ENCODE measurements around the gene PRKN. TPM values are rescaled to one million over a fixed set of nuclear protein-coding genes. Genes with fewer than 3 reads are reported as not detected.

The PRKN gene
- total and polyA plus RNA-seq, 2 donors (not counting 3 experiments of a cell fraction or from before 2014, with no cell fraction given), result 0.06 TPM; not detected in 1

DNA sequence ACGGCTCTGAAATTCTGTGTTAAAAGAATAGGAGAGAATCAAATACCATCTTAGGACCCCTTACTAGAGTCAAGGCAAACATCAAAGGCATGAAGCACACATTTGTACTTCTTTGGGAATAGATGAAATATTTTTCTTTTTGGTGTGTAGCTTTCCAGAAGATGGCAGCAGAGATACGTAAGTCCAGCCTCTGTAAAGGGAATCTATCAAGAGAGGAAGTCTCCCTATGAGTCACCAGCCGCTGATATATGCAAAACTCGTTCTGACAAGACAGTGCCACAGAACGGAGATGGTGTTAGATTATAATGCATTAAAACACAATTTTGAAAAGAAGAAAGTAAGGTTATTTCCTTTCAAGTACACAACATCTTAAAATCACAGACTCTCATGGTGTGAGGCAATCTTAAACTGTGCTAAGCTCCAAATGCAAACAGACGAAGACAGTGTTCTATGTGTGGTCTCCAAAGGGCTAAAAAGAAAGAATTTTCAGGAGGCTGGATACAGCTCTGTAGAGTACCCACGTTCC is 1333.7 kb downstream of the PRKN start:
- no TSS peak for BruUV-seq (replicated peaks)
- H3K9ac ChIP-seq (replicated peaks; ENCODE audit: extremely low read depth, insufficient read depth, low read length), result no peak overlapping the region
- no peaks in the 10 kb centered on the region for H3K36me3 ChIP-seq (ENCODE audit: control insufficient read depth in 2 of 2, extremely low read depth in 1 of 2, insufficient read depth in 2 of 2, low read length in 2 of 2)
- CTCF ChIA-PET, result interaction anchor here (1.0 to 1.8 kb wide), 5 partner anchors 11 to 463 kb away, joined by 3 to 9 read pairs (median 4); no protein-coding TSS in a partner anchor
- no peaks in the 10 kb centered on the region for H3K4me1 ChIP-seq (ENCODE audit: control insufficient read depth, extremely low read depth, insufficient read depth, low read length)
- no peaks in the 10 kb centered on the region for H3K9me3 ChIP-seq (replicated peaks; ENCODE audit: control insufficient read depth, insufficient read depth, low read length)
- FAIRE-seq (peak; percentile 91), DNase-seq (ENCODE audit: low read depth, low spot score) (peak; percentile 72)
- H2AFZ ChIP-seq (ENCODE audit: low read depth, low read length), result no peak overlapping the region
- peak overlapping the region; percentile 24 for H3K4me2 ChIP-seq (ENCODE audit: insufficient read depth, low read length)
- H3K27ac ChIP-seq (ENCODE audit: insufficient read depth, low read depth, low read length), result no peak overlapping the region
- no peaks in the 10 kb centered on the region for H4K20me1 ChIP-seq (replicated peaks; ENCODE audit: control insufficient read depth, extremely low read depth, insufficient read depth, low read length)
- H3K4me3 ChIP-seq (replicated peaks in 1 of 3; ENCODE audit: insufficient read depth in 1 of 3, low read depth in 1 of 3, low read length in 3 of 3), result no peak overlapping the region
- dilution Hi-C loops (cut with MboI; ENCODE audit: extremely low pct_ligation_motif_present, low sequenced_read_pairs) (loop anchor here (25.0 kb wide), 1 partner anchor 482 kb away; no protein-coding TSS in a partner anchor), intact Hi-C loops (cut with micrococcal nuclease) (loop anchor here (1.0 kb wide), 2 partner anchors 301 to 350 kb away; no protein-coding TSS in a partner anchor)
- no peaks in the 10 kb centered on the region for H3K9me1 ChIP-seq (replicated peaks; ENCODE audit: control insufficient read depth, extremely low read depth, insufficient read depth, low read length)
- no peaks in the 10 kb centered on the region for H3K27me3 ChIP-seq (ENCODE audit: control insufficient read depth in 2 of 2, insufficient read depth in 2 of 2, low read length in 2 of 2)
- H3K79me2 ChIP-seq (ENCODE audit: control insufficient read depth, insufficient read depth, low read length), result no peaks in the 10 kb centered on the region
- POLR2A ChIA-PET, result no interaction called here
- TF ChIP-seq JUN (IDR thresholded peaks at IDR 0.05; ENCODE audit: borderline replicate concordance, insufficient read depth, insufficient read length, low read depth) (peak; percentile 77), EZH2 (IDR thresholded peaks at IDR 0.05; ENCODE audit: borderline replicate concordance, low read depth, low read length, severe bottlenecking) (no peak), FOS (IDR thresholded peaks at IDR 0.05; ENCODE audit: borderline replicate concordance, insufficient read depth, low read length) (peak; percentile 93), MYC (IDR thresholded peaks at IDR 0.05; ENCODE audit: low read depth, low read length) (no peak), POLR2AphosphoS5 (IDR thresholded peaks at IDR 0.05; ENCODE audit: insufficient read depth, low read depth, low read length) (no peak)
- TF ChIP-seq, protein P1, sequence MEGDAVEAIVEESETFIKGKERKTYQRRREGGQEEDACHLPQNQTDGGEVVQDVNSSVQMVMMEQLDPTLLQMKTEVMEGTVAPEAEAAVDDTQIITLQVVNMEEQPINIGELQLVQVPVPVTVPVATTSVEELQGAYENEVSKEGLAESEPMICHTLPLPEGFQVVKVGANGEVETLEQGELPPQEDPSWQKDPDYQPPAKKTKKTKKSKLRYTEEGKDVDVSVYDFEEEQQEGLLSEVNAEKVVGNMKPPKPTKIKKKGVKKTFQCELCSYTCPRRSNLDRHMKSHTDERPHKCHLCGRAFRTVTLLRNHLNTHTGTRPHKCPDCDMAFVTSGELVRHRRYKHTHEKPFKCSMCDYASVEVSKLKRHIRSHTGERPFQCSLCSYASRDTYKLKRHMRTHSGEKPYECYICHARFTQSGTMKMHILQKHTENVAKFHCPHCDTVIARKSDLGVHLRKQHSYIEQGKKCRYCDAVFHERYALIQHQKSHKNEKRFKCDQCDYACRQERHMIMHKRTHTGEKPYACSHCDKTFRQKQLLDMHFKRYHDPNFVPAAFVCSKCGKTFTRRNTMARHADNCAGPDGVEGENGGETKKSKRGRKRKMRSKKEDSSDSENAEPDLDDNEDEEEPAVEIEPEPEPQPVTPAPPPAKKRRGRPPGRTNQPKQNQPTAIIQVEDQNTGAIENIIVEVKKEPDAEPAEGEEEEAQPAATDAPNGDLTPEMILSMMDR (IDR thresholded peaks at IDR 0.05; ENCODE audit: extremely low read depth in 1 of 2, insufficient read depth in 1 of 2, low read depth in 1 of 2, low read length in 2 of 2), result peak; percentile 34 to 37
- TF ChIP-seq, protein P2, sequence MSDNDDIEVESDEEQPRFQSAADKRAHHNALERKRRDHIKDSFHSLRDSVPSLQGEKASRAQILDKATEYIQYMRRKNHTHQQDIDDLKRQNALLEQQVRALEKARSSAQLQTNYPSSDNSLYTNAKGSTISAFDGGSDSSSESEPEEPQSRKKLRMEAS (IDR thresholded peaks at IDR 0.05; ENCODE audit: insufficient read depth, insufficient read length), result no peak

Measured in endothelial cell of umbilical vein (primary cell).